ENCODE data around the gene PRAMEF5.
"Not testable (repeated sequence)": the region's sequence is repeated elsewhere in the genome, so short reads cannot be mapped to it uniquely, and the experiment has no call there.

DNA sequence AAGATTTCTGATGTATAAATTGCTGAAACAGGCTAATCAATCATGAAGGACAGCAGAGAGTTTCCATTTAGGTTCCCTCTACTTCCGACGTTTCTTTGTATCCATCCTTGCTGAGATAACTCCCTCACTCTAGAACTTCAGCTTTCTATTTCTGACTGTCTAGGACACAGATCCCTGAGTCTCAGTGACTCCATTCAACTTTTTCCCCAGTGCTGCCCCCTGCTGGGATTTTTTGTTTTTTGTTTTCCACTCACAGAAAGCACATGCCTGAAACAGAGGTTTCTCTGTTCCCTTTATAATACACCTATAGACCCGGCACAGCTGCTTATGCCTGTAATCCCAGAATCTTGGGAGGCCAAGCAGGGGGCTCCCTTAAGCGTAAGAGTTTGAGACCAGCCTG lies 31.2 kb upstream of the PRAMEF5 start:
- TF ChIP-seq EP300 (IDR thresholded peaks at IDR 0.05); POLR2A (IDR thresholded peaks at IDR 0.05; ENCODE audit: low read length); EHMT2 (IDR thresholded peaks at IDR 0.05; ENCODE audit: low read depth); CEBPB (IDR thresholded peaks at IDR 0.05); RAD21 (conservative IDR thresholded peaks at IDR 0.05 in 1 of 2, IDR thresholded peaks at IDR 0.05 in 1 of 2); CBX2 (IDR thresholded peaks at IDR 0.05; ENCODE audit: borderline replicate concordance, low read depth); CHD2 (IDR thresholded peaks at IDR 0.05; ENCODE audit: low read length, partially characterized antibody); MAFK (IDR thresholded peaks at IDR 0.05; ENCODE audit: partially characterized antibody); CBX8 (IDR thresholded peaks at IDR 0.05): not testable (repeated sequence)
- TF ChIP-seq, protein P1, sequence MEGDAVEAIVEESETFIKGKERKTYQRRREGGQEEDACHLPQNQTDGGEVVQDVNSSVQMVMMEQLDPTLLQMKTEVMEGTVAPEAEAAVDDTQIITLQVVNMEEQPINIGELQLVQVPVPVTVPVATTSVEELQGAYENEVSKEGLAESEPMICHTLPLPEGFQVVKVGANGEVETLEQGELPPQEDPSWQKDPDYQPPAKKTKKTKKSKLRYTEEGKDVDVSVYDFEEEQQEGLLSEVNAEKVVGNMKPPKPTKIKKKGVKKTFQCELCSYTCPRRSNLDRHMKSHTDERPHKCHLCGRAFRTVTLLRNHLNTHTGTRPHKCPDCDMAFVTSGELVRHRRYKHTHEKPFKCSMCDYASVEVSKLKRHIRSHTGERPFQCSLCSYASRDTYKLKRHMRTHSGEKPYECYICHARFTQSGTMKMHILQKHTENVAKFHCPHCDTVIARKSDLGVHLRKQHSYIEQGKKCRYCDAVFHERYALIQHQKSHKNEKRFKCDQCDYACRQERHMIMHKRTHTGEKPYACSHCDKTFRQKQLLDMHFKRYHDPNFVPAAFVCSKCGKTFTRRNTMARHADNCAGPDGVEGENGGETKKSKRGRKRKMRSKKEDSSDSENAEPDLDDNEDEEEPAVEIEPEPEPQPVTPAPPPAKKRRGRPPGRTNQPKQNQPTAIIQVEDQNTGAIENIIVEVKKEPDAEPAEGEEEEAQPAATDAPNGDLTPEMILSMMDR (IDR thresholded peaks at IDR 0.05): not testable (repeated sequence)
- TF ChIP-seq, protein P2, sequence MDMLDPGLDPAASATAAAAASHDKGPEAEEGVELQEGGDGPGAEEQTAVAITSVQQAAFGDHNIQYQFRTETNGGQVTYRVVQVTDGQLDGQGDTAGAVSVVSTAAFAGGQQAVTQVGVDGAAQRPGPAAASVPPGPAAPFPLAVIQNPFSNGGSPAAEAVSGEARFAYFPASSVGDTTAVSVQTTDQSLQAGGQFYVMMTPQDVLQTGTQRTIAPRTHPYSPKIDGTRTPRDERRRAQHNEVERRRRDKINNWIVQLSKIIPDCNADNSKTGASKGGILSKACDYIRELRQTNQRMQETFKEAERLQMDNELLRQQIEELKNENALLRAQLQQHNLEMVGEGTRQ (IDR thresholded peaks at IDR 0.05): not testable (repeated sequence)
- TF ChIP-seq, protein P3, sequence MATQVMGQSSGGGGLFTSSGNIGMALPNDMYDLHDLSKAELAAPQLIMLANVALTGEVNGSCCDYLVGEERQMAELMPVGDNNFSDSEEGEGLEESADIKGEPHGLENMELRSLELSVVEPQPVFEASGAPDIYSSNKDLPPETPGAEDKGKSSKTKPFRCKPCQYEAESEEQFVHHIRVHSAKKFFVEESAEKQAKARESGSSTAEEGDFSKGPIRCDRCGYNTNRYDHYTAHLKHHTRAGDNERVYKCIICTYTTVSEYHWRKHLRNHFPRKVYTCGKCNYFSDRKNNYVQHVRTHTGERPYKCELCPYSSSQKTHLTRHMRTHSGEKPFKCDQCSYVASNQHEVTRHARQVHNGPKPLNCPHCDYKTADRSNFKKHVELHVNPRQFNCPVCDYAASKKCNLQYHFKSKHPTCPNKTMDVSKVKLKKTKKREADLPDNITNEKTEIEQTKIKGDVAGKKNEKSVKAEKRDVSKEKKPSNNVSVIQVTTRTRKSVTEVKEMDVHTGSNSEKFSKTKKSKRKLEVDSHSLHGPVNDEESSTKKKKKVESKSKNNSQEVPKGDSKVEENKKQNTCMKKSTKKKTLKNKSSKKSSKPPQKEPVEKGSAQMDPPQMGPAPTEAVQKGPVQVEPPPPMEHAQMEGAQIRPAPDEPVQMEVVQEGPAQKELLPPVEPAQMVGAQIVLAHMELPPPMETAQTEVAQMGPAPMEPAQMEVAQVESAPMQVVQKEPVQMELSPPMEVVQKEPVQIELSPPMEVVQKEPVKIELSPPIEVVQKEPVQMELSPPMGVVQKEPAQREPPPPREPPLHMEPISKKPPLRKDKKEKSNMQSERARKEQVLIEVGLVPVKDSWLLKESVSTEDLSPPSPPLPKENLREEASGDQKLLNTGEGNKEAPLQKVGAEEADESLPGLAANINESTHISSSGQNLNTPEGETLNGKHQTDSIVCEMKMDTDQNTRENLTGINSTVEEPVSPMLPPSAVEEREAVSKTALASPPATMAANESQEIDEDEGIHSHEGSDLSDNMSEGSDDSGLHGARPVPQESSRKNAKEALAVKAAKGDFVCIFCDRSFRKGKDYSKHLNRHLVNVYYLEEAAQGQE (IDR thresholded peaks at IDR 0.05): not testable (repeated sequence)
- TF ChIP-seq, protein P4, sequence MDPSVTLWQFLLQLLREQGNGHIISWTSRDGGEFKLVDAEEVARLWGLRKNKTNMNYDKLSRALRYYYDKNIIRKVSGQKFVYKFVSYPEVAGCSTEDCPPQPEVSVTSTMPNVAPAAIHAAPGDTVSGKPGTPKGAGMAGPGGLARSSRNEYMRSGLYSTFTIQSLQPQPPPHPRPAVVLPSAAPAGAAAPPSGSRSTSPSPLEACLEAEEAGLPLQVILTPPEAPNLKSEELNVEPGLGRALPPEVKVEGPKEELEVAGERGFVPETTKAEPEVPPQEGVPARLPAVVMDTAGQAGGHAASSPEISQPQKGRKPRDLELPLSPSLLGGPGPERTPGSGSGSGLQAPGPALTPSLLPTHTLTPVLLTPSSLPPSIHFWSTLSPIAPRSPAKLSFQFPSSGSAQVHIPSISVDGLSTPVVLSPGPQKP (IDR thresholded peaks at IDR 0.05; ENCODE audit: low read depth, low read length): not testable (repeated sequence)
